HCT116 (cell line): ENCODE data around the gene PAMR1.

Source experiments
- CTCF ChIP-seq, 3 experiments: fragments of 200-600 bp in 1 of 3; sonication (generic) in 1 of 3; IDR thresholded peaks in 2 of 3; conservative IDR thresholded peaks in 1 of 3; 2 replicates each; pipeline ENCODE4 v1.5.1; 2012 to 2017; ENCODE audit warnings: low read depth in 2 of 3, low read length in 2 of 3, antibody characterized with exemption in 1 of 3, borderline replicate concordance in 1 of 3, control low read depth in 1 of 3, mild to moderate bottlenecking in 1 of 3, mixed read lengths in 1 of 3, mixed run types in 1 of 3, moderate library complexity in 1 of 3; ENCODE audit not compliant: insufficient read depth in 1 of 3
- POLR2AphosphoS5 ChIP-seq: IDR thresholded peaks from 2 replicates; pipeline ENCODE4 v1.6.1; 2011; ENCODE audit warnings: mild to moderate bottlenecking, low read depth, low read length, moderate library complexity
- RAD21 ChIP-seq: IDR thresholded peaks from 2 replicates; pipeline ENCODE4 v1.6.1; 2012; ENCODE audit warnings: low read depth, mild to moderate bottlenecking
- YY1 ChIP-seq: IDR thresholded peaks from 2 replicates; pipeline ENCODE4 v1.6.1; 2011; ENCODE audit warnings: low read length, low read depth, moderate library complexity, mild to moderate bottlenecking; ENCODE audit not compliant: insufficient replicate concordance; ENCODE audit errors: extremely low read depth

- TF ChIP-seq RAD21 (no peak), POLR2AphosphoS5 (no peak), CTCF (IDR thresholded peaks at IDR 0.05 in 2 of 3, conservative IDR thresholded peaks at IDR 0.05 in 1 of 3; ENCODE audit: borderline replicate concordance in 1 of 3, insufficient read depth in 1 of 3, low read depth in 2 of 3, low read length in 2 of 3) (no peak), YY1 (no peak)
Measured at GRCh38 chr11:35413598-35413997, 111.8 kb downstream of the PAMR1 start.
